Measurements from ENCODE around the gene CAPSL.
"Not testable (repeated sequence)": the region's sequence is repeated elsewhere in the genome, so short reads cannot be mapped to it uniquely, and the experiment has no call there.

CAPSL gene

GRCh38 chr5:35870605-35871004 is 67.8 kb downstream of the CAPSL start:
- DNase-seq, result no peak

- DNase-seq, result no peak
These were observed 68.6 kb downstream of the CAPSL start for GRCh38 chr5:35869685-35870277.

- DNase-seq, result no peak
These were observed 70.4 kb downstream of the CAPSL start for GRCh38 chr5:35867998-35868397.

DNA sequence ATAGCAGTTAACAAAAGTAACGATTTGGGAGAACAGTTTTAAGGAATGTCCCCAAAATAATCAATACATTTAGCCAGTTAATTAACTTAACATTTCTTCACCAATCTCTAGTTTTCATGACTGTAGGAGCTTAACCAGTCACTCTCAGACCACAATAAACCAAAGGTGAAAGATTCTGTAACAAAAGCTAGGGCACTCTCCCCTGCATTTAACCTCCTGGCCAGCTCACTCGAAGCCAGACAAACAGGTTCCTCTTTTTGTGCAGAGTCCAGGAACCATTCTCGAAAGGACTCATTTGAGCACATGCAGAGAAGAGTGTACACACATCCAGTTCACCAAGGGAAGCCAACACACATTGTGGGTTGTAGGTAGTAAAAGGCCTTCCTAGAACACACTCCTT is 75.3 kb downstream of the CAPSL start:
- no peak for DNase-seq

- DNase-seq, result no peak
These were observed 76.3 kb downstream of the CAPSL start for GRCh38 chr5:35862126-35862525.

DNA sequence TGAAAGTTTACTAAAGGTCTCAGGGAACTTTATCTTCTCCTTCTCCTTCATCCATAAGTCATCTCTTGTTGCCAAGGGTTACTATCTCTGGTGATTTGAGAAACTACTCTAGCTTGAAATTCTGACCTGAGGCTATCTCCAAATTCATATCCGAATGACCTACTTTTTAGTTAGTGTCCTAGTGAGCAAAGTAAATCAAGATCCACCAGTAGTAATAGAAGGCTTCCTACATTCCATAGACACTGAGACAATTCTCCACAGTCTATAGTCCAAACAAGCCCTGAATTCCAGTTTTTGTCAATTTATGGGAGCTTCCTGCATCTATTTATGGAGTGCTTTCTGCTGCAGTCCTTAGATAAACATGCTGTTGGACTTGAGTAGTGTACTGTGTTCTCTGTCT is 76.7 kb downstream of the CAPSL start:
- DNase-seq, result no peak

DNA sequence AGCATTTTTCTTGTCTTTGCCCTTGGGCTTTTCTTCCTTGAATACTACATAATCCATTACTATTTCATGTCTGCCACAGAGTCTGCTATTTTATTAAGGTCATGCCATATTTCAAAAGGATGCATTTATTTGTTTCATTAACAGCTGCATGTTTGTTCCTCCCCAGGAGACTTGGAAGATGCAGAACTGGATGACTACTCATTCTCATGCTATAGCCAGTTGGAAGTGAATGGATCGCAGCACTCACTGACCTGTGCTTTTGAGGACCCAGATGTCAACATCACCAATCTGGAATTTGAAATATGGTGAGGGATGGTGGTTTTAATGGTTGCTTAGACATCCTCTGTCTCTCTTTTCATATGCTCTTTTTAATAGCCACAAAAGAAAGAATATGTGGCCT is 77.7 kb downstream of the CAPSL start:
- DNase-seq, result no peak

GRCh38 chr5:35859101-35859661 is 79.2 kb downstream of the CAPSL start:
- DNase-seq, result no peak

DNA sequence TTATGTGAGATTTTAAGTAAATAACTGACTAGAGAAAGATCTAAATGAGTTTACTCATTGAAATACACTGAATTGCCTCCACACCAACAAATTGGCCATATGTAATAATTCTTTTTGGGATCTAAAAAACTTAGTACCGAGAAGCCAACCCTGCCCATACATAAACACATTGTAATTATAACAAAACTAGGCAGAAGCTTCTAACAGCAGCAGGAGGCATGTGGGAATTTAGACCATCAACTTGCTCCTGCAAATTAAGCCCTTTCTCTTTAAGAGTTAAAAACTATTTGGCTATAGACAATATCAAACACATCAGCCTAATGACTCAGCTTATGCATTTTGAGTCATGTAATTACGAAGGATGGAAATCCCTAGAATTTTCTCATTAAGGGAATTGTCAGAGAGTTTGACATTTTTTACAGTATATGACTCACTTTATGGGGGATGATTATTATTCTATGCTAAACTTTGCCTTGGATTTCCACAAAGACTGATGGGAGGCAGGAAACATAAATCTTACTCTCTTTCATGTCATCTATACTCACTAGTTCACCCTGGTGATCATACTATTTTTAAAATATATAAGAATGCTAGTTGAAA is 80.7 kb downstream of the CAPSL start:
- DNase-seq, result no peak

DNA sequence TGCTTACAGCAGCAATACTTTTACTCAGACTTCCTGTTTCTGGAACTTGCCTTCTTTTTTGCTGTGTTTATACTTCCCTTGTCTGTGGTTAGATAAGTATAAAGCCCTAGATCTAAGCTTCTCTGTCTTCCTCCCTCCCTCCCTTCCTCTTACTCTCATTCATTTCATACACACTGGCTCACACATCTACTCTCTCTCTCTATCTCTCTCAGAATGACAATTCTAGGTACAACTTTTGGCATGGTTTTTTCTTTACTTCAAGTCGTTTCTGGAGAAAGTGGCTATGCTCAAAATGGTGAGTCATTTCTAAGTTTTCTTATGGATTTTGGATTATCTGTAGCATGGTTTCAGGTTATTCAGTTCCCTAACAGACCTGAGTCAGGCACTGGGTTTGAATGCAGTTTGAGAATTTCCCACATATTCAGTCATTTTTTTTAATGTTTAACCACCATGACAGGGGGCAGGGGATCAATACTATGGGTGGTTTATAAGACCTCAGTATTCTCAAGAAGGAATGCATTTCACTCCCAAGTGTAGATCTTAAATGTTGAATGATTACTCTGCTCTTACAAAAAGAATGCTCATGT is 81.6 kb downstream of the CAPSL start, which contains the start of gene IL7R:
Gene IL7R, plus strand, starts transcription at position 127 of the 587 bp plus-strand sequence. Its CDS starts 87 bp downstream, at position 214.
- no peak for DNase-seq

DNA sequence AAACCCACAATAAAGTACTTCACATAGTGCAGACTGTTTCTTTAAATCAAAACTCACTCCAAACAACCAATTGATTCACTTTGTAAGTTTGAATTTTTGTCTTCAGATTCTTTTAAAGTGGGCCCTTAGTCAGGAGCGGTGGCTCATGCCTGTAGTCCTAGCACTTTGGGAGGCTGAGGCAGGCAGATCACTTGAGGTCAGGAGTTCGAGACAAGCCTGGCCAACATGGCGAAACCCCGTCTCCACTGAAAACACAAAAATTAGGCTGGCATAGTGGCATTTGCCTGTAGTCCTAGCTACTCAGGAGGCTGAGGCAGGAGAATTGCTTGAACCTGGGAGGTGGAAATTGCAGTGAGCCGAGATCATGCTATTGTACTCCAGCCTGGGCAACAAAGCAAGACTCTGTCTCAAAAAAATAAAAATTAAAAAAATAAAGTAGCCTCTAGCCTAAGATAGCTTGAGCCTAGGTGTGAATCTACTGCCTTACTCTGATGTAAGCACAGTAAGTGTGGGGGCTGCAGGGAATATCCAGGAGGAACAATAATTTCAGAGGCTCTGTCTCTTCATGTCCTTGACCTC is 82.1 kb downstream of the CAPSL start:
- not testable (repeated sequence) for DNase-seq

DNA sequence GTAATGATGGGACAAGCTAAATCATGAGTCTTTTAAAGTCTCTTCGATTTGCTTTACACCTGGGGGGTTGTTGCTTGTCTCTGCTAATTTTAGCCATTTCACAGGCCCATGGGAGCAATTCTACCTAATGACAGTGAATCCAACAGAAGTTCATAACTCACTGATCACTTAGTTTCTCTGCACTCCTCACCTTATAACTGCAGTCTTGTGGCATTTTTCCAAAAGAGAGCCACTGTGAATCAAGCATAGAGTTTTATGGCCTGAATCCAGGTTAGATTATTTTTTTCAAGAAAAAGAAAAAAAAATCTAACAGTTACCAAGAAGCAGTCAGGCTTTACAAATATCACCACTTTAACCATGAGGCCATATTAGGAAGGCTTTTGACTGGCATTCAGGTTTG is 83.2 kb downstream of the CAPSL start:
- no peak for DNase-seq

All from NCI-H524 (cell line).